GM06990 (cell line): ENCODE results near the gene ARHGDIA.

Source experiments
- DNase-seq: peaks from one replicate; pipeline ENCODE4 v3.0.0-alpha.2; 2011; ENCODE audit not compliant: insufficient read length; ENCODE audit errors: extremely low read depth
- H3K27me3 ChIP-seq: replicated peaks from 2 replicates; pipeline ENCODE4 v1.6.0; 2011; ENCODE audit warnings: low read length; ENCODE audit not compliant: control insufficient read depth, insufficient read depth
- H3K36me3 ChIP-seq: 2 replicates; pipeline ENCODE4 v1.5.1; 2011; ENCODE audit warnings: low read length; ENCODE audit not compliant: control insufficient read depth, insufficient read depth
- H3K4me3 ChIP-seq: replicated peaks from 2 replicates; pipeline ENCODE4 v1.5.1; 2011; ENCODE audit warnings: low read depth, mild to moderate bottlenecking, control low read depth, low read length
- TF ChIP-seq, protein P1 (sequence below): IDR thresholded peaks from 2 replicates; pipeline ENCODE4 v1.5.1; 2011; ENCODE audit warnings: low read length, control low read depth, mild to moderate bottlenecking, inconsistent platforms; ENCODE audit not compliant: insufficient read depth, poor library complexity, severe bottlenecking

ARHGDIA gene

DNA sequence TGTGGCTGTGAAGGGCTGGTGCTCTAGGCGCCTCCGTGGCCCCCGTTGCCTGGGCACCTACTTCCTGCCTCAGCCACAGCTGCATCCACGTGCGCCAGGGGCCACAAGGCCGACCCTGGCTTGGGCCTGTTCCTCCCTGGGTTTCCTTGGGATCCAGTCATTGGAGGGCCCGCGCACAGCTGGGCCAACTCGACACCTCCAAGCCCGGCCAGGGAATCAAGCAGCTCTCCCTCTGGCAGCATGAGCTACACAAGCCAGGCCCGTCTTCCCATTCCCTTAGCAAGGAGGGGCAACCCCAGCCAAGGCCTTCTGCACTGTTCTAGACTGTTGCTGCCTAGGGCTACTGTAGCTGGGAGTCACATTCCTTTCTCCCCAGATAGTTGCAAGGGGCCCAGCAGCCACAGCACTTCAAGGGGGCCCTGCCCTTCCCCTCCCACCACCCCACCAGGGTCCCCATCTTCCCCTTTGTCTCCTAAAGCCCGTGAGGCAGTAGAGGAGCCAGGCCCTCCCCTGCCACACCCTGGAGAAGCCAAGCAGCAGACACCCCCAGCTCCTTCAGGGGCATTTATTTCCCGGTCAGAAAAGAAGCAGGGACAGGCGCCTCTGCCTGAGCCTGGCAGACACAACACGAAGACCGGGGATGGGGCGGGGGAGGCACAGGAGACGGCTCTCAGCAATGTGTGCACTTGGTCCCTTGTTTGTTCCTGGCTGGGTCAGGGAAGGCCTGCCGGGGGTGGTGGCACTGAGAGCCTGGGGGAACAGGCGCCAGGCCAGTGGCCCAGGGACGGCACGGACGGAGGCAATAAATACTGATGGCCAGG, 3.8 kb downstream of the ARHGDIA start:
- DNase-seq, result no peak
- no peaks in the 10 kb centered on the region for H3K27me3 ChIP-seq
- H3K4me3 ChIP-seq, result no peak overlapping the region
- peaks cover 41% of the 10 kb centered on the region for H3K36me3 ChIP-seq
- TF ChIP-seq, protein P1, sequence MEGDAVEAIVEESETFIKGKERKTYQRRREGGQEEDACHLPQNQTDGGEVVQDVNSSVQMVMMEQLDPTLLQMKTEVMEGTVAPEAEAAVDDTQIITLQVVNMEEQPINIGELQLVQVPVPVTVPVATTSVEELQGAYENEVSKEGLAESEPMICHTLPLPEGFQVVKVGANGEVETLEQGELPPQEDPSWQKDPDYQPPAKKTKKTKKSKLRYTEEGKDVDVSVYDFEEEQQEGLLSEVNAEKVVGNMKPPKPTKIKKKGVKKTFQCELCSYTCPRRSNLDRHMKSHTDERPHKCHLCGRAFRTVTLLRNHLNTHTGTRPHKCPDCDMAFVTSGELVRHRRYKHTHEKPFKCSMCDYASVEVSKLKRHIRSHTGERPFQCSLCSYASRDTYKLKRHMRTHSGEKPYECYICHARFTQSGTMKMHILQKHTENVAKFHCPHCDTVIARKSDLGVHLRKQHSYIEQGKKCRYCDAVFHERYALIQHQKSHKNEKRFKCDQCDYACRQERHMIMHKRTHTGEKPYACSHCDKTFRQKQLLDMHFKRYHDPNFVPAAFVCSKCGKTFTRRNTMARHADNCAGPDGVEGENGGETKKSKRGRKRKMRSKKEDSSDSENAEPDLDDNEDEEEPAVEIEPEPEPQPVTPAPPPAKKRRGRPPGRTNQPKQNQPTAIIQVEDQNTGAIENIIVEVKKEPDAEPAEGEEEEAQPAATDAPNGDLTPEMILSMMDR, result no peak

DNA sequence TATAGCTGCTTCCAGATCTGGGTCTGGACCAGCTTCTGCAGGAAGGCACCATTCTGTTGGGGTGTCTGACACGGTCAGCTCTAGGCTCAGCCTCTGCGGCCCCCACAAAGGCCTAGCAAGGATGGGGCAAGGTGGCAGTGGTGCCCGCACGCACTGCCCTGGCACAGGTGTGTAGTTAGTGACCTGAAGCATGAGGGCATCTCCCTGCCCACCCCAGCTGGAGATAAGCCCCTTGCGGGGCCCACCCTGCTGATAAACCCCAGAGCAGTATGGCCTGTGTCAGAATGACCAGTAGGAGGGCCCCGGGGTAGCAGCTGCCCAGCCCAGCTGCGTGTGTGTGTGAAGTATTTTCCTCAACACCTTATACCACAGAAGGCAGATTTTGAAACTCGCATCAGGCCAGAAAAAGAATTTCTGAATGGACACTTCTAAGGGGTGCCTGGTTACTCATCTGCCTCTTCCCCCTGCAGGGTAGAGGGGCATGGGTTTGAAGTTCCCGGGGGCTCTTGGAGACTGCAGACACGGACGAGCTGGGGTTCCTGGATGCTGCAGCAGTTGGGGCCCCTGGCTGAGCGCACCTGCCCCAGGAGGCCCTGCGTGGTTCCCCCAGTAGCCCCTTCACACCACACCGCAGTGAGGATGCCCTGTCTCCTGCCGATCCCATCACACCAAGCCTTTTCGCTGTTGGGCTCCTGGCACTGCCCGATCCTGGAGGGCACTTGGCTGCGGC, 4.5 kb downstream of the ARHGDIA start:
- H3K4me3 ChIP-seq, result no peak overlapping the region
- no peaks in the 10 kb centered on the region for H3K27me3 ChIP-seq
- TF ChIP-seq, protein P1, result no peak
- no peak for DNase-seq
- peaks cover 41% of the 10 kb centered on the region for H3K36me3 ChIP-seq

DNA sequence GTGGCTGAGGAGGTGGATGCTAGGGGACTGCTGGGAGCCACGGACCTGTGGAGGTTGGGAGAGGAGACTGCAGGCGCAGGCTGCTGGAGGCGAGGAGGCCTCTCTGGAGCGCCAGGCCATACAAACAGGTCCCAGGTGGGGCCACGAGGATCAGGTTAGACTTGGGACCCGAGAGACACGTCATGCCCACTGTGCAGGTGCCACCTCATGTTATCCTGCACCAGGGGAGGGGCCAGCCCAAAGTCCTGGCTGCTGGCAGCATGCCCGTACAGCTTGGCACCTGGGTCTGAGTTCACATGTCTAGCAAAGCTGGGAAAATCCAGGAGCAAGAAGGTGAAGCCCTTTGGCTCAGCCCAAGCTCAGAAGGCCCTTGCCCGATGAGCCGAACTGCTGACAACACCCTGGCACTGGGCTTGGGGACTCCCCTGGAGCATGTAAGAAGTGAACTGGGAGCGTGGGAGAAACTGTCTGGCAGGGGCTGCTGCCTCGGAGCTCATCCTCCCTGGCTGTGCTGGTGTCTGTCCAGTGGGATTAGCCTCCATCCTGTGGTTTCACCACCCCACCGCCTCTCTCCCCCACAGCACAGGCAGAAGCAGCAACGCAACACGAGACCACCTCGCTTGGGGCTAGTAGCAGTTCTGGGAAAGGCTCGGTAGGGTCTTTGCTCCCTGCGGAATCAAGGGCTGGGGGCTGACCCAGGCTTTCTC, 5.3 kb downstream of the ARHGDIA start:
- TF ChIP-seq, protein P1, result no peak
- Histone ChIP-seq H3K36me3 (peaks cover 41% of the 10 kb centered on the region), H3K4me3 (no peak overlapping the region), H3K27me3 (no peaks in the 10 kb centered on the region)
- DNase-seq, result peak; percentile 46

DNA sequence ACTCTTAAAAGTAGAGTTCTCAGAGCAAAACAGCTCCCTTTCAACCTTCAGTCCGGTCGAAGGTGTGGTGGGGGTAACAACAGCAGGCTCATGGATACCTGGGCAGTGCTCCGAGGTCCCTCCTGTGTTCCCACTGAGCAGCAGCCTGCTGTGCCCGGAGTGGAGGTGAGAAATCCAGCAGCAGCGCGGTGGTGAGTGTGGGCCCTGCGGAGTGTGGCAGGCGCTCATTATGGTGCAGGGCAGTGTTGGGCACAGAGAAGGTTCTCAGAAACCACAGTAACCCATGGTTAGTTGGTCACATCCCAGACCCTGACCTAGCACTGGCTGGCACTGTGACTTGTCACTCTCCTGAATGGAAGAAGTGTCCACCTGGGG, 5.8 kb downstream of the ARHGDIA start:
- H3K27me3 ChIP-seq, result no peaks in the 10 kb centered on the region
- TF ChIP-seq, protein P1, result no peak
- H3K4me3 ChIP-seq, result no peak overlapping the region
- DNase-seq, result no peak
- peaks cover 41% of the 10 kb centered on the region for H3K36me3 ChIP-seq

DNA sequence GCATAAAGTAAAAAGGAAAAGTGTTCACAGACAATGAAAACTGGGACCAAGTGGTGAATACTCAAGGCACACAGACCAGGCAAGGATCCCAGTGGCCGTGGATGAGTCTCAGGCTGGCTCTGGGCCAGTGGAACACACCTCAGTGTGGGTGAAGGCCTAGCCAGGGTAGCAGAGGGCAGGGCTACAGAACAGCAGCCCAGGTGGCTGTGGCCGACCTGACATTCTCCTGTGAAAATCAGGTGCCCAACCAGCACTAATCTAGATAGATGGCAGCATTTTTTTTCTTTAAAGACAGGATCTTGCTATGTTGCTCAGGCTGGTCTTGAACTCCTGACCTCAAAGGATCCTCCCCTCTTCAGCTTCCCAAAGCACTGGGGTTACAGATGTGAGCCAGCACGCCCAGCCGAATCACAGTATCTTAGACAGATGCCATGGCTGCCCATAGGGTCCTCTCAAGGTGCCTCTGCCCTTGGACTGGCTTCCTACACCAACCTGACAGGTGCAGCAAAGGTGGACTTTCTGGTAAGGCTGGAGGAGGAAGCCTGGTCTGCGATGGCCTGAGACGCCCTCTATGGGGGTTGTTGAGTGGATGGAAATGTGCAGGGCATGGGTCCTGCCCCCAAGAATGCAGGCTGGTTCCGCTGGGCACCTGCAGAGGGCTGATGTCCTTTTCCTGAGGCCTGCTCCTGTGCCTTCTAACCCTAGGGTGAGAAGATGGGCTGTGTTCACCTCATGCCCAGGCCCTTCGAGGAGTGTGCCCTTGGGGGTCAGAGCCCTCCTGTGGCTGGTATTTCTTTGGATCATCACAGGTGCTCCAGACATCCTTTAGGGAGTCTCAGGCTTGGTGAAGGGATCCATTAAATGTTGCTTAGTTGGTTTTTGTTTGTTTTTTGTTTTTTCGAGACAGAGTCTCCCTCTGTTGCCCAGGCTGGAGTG, 7.0 kb downstream of the ARHGDIA start:
- Histone ChIP-seq H3K27me3 (no peaks in the 10 kb centered on the region), H3K4me3 (no peak overlapping the region), H3K36me3 (peaks cover 35% of the 10 kb centered on the region)
- TF ChIP-seq, protein P1, result no peak
- DNase-seq, result no peak
